CD4-positive, alpha-beta T cell treated with Interleukin-15 for 1 hour (primary cell): Measurements from ENCODE around the gene POU3F1.

ENCODE experiments used
- DNase-seq: peaks from one replicate; pipeline ENCODE4 v3.0.0-alpha.2; 2020

Gene POU3F1

DNA sequence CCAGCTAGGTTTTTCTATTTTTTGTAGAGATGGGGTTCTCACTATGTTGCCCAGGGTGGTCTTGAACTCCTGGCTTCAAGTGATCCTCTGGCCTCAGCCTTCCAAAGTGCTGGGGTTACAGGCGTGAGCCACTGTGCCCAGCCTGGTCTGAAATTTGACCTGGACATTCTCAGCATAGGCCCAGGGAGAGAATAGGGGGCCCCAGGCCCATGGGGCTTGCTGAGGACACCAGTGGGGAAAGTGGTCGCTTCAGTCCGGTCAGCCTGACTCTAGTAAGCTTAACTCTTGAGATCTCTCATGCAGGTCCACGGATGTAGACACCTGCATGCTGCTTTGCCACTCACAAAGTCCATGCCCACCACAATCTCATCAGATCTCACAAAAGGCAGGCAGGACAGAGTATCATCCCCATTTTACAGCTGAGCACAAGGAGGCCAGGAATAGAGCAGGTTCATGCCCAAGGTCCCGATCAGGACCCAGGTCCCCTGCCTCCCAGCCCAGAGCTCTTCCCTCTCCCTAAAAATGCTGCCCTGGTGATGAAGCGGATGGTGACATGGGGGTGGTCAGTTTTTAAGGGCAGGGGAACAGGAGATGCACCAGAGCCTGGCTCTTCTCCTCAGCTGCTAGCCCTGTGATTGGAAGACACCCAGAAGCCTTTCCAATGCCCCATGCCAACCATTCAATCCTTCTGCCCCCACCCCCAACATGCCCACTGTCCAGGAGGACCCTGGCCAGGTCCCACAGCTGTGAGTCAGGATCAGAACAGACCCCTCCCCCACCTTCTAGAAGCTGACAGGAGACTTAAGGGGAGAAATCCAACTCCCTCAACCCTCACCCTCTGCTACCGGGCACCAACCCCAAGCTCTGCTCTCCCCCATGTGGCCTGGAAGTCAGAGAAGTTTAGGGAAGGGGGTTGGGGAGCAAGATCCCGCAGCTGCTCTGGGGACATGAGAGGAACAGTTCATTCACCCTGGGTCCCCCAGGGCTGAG lies 43.0 kb downstream of the POU3F1 start:
- no peak for DNase-seq

DNA sequence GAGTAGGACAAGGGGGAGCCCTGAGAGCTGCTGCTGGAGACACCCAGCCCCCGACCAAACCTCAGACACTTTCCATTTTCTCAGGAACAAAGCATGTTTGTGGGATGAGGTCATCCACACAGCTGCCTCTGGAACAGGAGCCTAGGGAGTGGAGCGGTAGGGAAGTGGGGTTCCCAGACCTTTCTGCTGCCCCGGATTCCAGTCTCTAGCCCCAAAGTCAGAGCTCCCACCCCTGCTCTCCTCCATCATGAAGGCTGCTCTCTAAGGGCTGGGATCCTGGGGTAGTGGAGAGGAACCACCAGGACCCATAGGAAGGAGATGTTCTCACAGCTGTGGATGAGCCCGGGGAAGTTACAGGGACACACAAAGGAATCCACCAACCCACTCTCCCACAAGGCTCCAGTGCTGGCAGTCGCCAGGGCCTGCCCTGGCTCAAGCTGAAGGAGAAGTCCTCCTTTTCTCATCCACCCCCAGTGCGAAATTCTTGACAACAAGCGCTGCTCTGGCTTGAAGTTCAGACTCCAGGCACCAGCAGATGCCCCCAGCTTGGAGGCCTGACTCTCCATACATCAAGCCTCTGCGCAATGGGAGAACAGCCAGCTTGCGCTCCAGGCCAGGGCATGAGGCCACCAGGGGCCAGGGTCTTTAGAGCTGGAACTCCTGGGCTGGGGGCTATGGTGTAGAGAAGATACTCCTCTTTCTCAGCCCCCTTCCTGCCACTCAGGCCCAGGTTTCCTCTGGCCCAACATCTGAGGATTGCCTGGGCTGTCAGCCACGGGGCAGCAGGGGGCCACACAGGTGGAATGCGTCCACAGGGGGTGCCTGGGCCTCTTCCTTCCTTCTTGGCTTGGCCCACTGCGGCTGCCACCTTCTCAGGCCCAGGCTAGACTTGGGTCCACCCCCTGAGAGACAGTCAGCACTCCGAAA lies 45.8 kb downstream of the POU3F1 start:
- DNase-seq: no peak

GRCh38 chr1:38000233-38000528 lies 46.4 kb downstream of the POU3F1 start:
- no peak for DNase-seq

DNA sequence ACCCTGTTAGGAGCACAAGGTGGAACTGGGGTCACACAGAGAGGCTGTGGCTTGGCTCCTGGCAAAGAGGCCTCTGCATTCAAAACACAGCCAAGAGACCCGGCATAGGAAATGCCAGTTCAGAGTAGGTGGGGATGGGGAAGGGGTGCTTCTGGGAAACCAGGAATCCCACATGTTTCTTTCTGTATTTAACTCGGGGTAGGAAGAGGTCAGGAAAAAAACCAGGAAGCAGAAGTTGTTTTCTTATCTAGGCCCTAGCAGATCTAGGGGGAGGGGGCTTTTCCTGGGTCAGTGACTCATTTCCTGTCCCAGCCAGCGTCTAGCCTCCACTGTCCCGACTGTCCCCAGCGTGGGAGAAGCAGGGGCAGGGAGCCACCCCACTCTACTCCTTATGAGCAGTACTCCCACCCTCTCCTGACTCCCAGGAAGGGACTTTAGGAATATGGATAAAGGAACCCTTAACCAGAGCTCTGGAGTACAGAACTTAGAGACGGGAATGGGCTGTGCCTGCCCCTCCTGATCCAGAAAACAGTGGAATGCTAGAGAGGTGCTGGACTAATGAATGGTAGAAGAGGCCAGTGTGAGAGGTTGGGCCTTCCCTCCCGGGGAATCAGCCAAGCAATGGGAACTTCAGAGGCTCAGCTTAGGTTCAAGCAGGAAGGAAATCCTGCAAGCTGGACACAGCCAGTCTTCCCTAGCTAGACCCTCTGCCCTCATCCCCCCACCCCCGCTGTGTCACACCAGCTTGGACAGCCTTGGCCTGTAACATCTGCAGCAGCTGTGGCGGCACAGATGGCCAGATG lies 47.0 kb downstream of the POU3F1 start:
- DNase-seq: peak; percentile 58

GRCh38 chr1:37998913-37999429 lies 47.6 kb downstream of the POU3F1 start:
- no peak for DNase-seq

GRCh38 chr1:37998089-37998808 lies 48.3 kb downstream of the POU3F1 start:
- DNase-seq: no peak

DNA sequence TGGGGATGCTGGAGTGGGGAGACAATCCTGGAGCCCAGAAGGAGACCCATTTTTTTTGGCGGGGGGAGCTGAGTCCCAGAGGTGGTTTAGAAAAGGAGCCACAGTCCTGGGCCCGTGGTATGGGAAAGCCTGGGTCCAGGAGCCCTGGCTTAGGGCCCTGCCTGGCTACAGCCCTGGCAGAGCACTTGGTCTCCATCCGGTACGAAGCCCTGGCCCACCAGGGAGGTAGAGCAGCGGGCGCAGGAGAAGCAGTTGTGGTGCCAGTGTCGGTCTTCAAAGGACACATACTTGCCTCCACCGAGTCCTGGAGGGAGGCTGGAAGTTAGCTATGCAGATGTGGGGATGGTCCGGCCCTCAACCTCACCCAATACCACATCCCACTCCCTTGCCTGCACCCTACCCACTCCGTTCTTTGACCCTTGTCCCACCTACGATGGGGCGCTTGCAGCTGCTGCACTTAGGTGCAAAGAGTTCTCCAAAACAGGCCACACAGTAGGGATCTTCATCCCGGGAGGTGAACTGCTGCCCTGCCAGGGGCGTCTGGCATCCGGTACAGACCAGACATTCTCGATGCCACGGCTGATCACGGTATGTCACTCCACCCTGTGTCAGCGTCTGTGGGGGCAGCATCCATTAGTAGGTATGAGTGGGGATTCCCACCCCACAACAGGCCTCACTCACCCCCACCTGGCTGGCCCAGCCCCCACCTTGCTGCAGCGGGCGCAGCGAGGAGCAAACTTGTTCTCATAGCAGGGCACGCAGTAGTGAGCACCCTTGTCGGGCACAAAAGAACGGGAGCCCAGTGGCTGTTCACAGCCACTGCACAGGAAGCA lies 49.1 kb downstream of the POU3F1 start:
- DNase-seq: no peak

DNA sequence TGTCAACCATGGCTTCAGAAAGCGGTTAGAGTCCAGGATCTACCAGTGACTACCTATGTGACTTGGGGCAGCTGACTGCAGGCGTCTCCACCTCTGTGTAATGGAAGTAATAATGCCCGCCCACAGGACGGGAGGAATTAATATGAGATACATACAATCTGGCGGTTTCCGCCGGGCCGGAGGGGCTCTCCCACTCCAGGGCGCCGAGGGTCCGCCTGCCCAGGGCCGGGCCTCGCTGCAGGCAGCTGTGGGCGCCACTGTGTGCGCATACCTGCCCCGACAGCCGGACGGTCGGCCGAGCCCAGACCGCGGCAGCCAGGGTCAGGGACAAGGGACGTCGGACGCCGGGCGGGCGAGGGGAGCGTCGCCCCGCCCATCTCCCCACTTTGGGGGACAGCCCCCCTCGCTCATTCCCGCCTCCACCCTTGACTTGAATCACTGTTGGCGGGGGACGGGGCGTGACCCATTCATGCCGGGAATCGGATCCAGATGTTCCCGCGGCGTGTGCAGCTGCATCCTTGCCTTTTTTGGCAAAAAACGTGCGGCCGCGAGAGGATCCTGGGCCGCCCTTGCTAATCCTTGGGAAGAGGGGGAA lies 50.7 kb downstream of the POU3F1 start:
- no peak for DNase-seq

DNA sequence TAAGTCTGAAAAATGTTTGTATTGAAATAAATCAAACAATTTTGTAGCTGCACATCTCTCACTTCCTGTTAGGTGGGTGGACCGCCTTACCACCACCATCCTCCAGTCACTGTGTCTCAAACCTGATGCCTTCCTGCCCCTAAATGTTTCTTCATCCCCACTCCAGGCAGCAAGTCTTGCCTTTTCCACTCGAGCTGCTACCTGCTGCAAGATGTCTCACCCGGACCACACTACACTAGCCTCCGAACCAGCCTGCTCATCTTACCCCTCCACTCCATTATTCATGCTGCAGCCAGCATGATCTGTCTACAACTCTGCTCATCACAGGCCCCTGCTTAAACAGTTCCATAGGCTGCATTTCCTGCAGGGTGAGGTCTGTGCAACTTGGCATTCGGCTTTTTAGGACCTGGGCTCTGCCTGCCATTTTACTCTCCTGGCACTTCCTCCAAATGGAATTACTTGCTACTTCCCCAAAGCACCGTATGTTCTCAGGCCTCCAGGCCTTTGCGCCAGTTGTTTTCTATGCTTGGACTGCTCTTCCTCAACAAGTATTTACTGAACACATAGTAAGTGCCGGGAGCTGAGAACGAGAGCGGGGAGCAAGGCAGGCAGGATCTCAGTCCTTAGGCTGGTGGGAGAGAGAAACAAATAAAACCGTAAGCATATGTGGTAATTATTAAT lies 51.6 kb downstream of the POU3F1 start:
- DNase-seq: no peak
